Neutrophil (primary cell): ENCODE measurements around the gene SLC26A6.

Experiments used
- H3K27ac ChIP-seq: fragments of 200-600 bp; sonication (generic); 2 replicates; pipeline ENCODE4 v1.5.1; 2016; ENCODE audit warnings: mild to moderate bottlenecking, moderate library complexity
- H3K27me3 ChIP-seq: fragments of 200-600 bp; sonication (generic); 2 replicates; pipeline ENCODE4 v1.6.0; 2016; ENCODE audit warnings: mild to moderate bottlenecking
- H3K36me3 ChIP-seq: fragments of 200-600 bp; sonication (generic); 2 replicates; pipeline ENCODE4 v1.5.1; 2017
- H3K4me1 ChIP-seq, 2 experiments: fragments of 200-600 bp in 1 of 2; sonication (generic) in 1 of 2; 1 replicate in 1 of 2; 2 replicates in 1 of 2; pipeline versions ENCODE4 v1.5.1 to v1.6.1; 2013 to 2016; ENCODE audit warnings: low read depth in 1 of 2, low read length in 1 of 2, mild to moderate bottlenecking in 1 of 2, moderate library complexity in 1 of 2; ENCODE audit not compliant: control insufficient read depth in 1 of 2, insufficient read depth in 1 of 2
- H3K4me3 ChIP-seq, 2 experiments: fragments of 200-600 bp in 1 of 2; sonication (generic) in 1 of 2; 1 replicate in 1 of 2; 2 replicates in 1 of 2; pipeline ENCODE4 v1.5.1; 2013 to 2016; ENCODE audit warnings: low read depth in 1 of 2, low read length in 1 of 2, mild to moderate bottlenecking in 1 of 2, moderate library complexity in 1 of 2
- H3K9me3 ChIP-seq: fragments of 200-600 bp; sonication (generic); 2 replicates; pipeline ENCODE4 v1.5.1; 2016
- CTCF ChIP-seq: fragments of 200-600 bp; sonication (generic); IDR thresholded peaks from 2 replicates; pipeline ENCODE4 v1.5.1; 2016; ENCODE audit warnings: antibody characterized with exemption

Gene SLC26A6

GRCh38 chr3:48674505-48674904 is 39.2 kb upstream of the SLC26A6 start:
- Histone ChIP-seq H3K27ac (no peak overlapping the region), H3K9me3 (no peaks in the 10 kb centered on the region), H3K4me3 (no peak overlapping the region), H3K4me1 (no peaks in the 10 kb centered on the region), H3K36me3 (peaks cover 32% of the 10 kb centered on the region), H3K27me3 (no peaks in the 10 kb centered on the region)
- TF ChIP-seq CTCF = no peak

- Histone ChIP-seq H3K27ac (no peak overlapping the region), H3K27me3 (no peaks in the 10 kb centered on the region), H3K36me3 (peaks cover 15% of the 10 kb centered on the region), H3K4me1 (no peaks in the 10 kb centered on the region), H3K9me3 (no peaks in the 10 kb centered on the region), H3K4me3 (no peak overlapping the region)
- no peak for TF ChIP-seq CTCF
Measured at GRCh38 chr3:48672522-48672921, 37.3 kb upstream of the SLC26A6 start.

GRCh38 chr3:48664929-48665328 is 29.7 kb upstream of the SLC26A6 start:
- TF ChIP-seq CTCF = no peak
- no peaks in the 10 kb centered on the region for H3K36me3 ChIP-seq
- peaks cover 48% of the 10 kb centered on the region for H3K27me3 ChIP-seq
- H3K9me3 ChIP-seq = no peaks in the 10 kb centered on the region
- no peak overlapping the region for H3K27ac ChIP-seq
- H3K4me3 ChIP-seq = no peak overlapping the region
- H3K4me1 ChIP-seq = peaks cover 14 to 21% of the 10 kb centered on the region in 2 experiments

- Histone ChIP-seq H3K36me3 (no peaks in the 10 kb centered on the region), H3K4me1 (peaks cover 14 to 21% of the 10 kb centered on the region in 2 experiments), H3K4me3 (peak overlapping the region; percentile 68 to 73), H3K9me3 (no peaks in the 10 kb centered on the region), H3K27ac (no peak overlapping the region), H3K27me3 (peaks cover 55% of the 10 kb centered on the region)
- no peak for TF ChIP-seq CTCF
Measured at GRCh38 chr3:48664313-48664644, 29.0 kb upstream of the SLC26A6 start.

GRCh38 chr3:48663489-48664312 is 28.4 kb upstream of the SLC26A6 start:
- peaks cover 61% of the 10 kb centered on the region for H3K27me3 ChIP-seq
- H3K9me3 ChIP-seq = no peaks in the 10 kb centered on the region
- peak overlapping the region; percentile 68 to 73 for H3K4me3 ChIP-seq
- H3K36me3 ChIP-seq = no peaks in the 10 kb centered on the region
- no peak overlapping the region for H3K27ac ChIP-seq
- peak; percentile 73 for TF ChIP-seq CTCF
- peaks cover 14 to 21% of the 10 kb centered on the region in 2 experiments for H3K4me1 ChIP-seq
